Epithelial cell of proximal tubule (primary cell): ENCODE data around the gene KCNIP1. TPM values are rescaled to one million over a fixed set of nuclear protein-coding genes. Genes with fewer than 3 reads are reported as not detected.

Experiments
- DNase-seq: peaks from one replicate; pipeline ENCODE4 v3.0.0-alpha.2; 2011; ENCODE audit warnings: low read depth
- H3K4me3 ChIP-seq: 2 replicates; pipeline ENCODE4 v1.5.1; 2011; ENCODE audit warnings: low read depth, mild to moderate bottlenecking, low read length
- total RNA-seq: library from RNA; depleted of rRNA; stranded (reverse); fragments of >200 nt; gene quantifications from 2 replicates; pipeline ENCODE4 v1.2.3, GENCODE V29; 2015
- TF ChIP-seq, protein P1 (sequence below): conservative IDR thresholded peaks from 2 replicates; pipeline ENCODE4 v1.5.1; 2012; ENCODE audit warnings: low read depth, mild to moderate bottlenecking, low read length

Gene KCNIP1
- total RNA-seq, 1 donor from 2014 or later = 2.0 TPM

DNA sequence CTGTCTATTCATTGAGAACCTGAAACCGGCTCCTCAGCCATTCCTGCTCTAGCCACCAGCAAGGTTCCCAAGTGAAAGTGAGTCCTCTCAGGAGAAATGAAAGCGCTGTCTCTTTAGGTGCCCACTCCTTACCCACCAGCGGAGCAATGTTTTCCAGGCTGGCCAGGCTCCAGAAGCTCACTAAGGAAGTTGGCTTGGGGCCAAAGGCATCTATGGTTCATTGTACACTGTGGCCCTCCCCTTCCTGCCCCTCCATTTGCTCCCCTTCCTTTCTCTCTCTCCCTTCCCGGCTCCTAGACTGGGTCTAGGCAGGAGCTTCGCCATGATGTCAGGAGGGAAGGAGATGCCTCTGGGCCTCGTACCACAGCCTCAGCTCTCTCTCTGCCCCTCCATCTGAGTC lies 278.6 kb downstream of the KCNIP1 start:
- TF ChIP-seq, protein P1, sequence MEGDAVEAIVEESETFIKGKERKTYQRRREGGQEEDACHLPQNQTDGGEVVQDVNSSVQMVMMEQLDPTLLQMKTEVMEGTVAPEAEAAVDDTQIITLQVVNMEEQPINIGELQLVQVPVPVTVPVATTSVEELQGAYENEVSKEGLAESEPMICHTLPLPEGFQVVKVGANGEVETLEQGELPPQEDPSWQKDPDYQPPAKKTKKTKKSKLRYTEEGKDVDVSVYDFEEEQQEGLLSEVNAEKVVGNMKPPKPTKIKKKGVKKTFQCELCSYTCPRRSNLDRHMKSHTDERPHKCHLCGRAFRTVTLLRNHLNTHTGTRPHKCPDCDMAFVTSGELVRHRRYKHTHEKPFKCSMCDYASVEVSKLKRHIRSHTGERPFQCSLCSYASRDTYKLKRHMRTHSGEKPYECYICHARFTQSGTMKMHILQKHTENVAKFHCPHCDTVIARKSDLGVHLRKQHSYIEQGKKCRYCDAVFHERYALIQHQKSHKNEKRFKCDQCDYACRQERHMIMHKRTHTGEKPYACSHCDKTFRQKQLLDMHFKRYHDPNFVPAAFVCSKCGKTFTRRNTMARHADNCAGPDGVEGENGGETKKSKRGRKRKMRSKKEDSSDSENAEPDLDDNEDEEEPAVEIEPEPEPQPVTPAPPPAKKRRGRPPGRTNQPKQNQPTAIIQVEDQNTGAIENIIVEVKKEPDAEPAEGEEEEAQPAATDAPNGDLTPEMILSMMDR = no peak
- no peak for DNase-seq
- H3K4me3 ChIP-seq = no peak overlapping the region

DNA sequence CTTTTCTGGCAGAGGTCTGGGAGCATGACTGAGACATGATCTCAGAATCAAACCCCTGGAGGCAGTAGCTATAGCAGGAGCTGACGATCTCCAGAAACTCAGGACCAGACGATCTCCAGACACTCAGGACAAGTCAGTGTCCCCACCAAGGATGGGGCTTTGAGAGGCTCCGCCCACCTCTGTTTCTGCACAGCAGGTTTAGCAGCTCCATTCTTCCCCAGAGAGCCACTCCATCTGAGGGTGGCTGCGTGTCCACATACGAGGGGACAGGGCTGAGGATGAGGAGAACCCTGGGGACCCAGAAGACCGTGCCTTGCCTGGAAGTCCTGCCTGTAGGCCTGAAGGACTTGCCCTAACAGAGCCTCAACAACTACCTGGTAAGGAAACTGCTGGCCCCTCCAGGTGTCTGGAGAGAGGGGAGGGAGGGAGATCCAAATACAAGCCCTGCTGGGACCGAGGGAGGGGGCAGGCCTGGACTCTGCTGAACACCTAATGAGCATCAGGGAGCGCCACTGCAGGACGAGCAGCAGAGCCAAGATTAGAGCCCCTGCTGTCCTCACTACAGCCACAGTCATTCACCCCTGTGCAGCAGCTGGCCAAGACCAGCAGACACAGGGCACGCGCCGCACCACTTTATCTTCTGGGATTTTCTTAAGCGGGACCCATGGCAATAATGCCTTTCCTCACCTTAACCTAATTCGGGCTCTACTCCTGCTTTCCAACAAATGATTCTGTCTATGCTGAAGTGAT lies 279.9 kb downstream of the KCNIP1 start, which contains the start of gene GABRP:
TSS of gene GABRP (plus strand) at position 228 of the 750 bp plus-strand sequence. CDS start 4,891 bp downstream, outside the sequence.
- TF ChIP-seq, protein P1 = no peak
- DNase-seq = no peak
- no peak within 1 kb of the TSS for H3K4me3 ChIP-seq

DNA sequence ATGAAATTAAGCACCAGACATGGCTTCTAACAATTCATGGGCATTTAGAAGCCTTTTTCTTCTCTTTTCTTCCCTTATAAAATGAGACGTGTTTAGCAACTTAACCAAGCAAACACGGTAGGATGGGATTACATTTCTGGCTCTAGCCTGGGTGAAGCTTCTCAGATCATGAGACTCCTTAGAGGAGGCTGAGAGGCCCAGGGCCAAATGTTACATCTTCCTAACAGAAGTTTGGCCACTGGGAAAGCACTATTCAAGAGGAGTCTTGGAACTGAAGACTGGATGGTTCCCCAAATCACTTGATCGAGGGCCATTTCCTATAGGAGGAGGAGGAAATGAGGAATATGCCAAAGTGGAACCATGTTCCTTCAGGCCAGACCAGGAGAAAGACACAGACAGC lies 281.6 kb downstream of the KCNIP1 start:
- TF ChIP-seq, protein P1 = no peak
- no peak for DNase-seq
- no peak overlapping the region for H3K4me3 ChIP-seq

Other genes with a start within 250 kb of the KCNIP1 start
- gene LCP2, start 206.2 kb upstream of the KCNIP1 start, total RNA-seq = not detected in 2 replicates
- gene KCNMB1, start 114.7 kb upstream of the KCNIP1 start, total RNA-seq = not detected in 2 replicates